ENCODE data around the gene SAP30BP.

SAP30BP gene

GRCh38 chr17:75691801-75692626 is 24.9 kb downstream of the SAP30BP start:
- no peak for ATAC-seq

DNA sequence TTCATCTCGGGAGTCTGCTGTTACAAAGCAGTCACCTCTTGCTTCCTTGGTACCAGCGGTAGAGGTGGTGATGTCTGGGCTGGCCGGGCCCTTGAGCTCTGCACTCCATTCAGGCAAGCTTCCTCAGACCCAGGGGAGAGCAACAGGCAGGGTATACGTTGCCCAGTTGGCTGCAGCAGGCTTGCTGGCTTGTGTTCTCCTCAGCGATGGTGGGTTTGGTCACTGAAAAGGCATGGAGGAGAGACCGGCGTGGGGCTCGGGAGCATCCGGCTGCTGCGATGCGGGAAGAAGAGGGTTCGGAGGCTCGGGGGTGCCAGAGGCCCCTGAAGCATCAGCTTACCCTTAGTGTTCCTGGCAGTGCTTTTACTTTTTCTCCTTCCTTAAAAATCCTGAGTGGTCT is 25.8 kb downstream of the SAP30BP start:
- no peak for ATAC-seq

DNA sequence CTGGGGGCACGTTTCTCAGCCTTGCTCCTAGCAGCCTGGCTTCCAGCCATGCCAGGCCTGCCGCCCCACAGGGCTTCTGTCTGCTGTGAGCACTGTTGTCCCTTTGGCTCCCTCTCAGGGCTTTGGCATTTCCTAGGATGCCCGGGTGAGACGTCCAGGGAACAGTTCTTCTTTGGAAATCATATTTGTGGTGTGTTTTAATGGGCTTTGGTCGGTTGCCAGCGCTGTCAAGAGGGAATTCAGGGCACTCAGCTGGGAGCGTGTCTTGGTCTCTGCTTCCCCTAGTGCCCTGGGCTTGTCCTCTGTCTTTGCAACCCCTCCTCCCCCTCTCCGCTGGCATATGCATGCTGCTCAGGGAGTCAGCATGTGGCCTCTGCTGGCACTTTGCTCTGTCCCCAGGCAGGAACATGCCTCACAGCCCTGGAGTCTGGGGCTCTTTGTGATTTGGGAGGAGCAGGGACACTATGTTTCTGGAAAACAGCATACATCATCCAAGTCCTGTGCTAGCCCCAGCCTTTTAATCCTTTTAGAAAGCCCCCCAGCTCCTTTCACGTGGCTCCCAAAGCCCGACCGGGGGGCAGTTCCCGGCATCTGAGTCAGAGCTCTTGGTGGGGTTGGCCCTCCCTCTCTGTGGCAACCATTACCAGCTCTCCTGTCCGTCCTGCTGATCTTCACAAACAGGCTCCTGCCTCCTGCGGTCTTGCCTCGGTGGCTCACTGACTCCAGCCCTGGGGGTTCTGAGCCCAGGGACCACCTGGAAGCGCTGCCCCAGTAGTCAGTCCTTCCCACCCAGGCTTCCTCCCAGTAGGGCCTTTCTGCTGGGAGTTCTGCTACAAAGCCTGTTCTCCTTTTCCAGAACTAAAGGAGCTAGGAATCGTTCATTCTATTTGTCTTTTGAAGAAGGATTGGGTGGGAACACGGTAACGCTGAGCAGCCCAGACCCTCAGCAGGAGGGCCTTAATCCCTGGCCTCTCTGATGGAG is 26.7 kb downstream of the SAP30BP start:
- no peak for ATAC-seq

DNA sequence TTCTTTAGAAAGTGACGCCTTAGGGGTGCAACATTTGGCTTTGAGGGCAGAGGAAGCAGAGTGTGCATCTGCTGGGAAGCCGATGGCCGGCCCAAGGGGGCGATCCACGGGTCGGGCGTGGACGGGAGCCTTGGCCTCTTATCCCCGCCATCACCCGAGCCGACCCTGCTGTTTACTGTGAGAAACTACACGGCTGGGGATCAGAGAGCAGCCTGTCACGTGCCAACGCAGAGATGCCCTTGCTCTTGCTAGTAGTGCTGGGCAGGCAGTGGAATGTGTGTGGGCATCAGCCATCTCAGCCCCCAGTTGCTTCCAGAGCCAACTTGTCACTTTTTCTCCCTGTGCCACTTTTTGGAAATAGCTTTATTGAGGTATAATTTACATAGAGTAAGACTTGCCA is 27.4 kb downstream of the SAP30BP start:
- no peak for ATAC-seq

DNA sequence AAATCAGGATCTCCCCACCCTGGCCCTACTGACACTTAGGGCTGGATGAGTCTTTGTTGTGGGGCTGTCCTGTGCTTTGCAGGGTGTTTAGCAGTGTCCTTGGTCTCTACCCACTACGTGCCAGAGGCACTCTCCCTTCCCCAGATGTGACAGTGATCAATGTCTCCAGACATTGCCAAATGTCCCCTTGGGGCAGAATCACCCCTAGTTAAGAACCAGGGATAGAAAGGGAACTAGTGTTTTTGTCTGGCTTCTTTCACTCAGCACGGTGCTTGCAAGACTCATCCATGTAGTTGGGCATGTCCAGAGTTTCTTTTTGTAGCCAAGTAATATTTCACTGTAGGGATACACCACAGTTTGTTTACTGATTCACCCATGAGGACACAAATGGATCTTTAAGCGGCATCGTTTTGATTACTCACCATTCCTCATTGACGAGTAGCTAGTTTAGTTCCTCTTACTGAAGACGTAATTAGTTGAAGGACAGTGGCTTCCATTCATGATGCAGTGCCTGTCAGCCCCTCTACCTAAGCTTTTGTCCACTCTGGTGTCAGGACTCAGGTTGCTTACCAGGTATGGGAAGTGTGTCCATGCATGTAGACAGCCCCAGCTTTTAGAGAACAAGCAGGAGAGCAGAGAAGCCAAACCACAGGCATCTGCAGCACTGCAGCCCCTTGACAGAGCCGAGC is 28.1 kb downstream of the SAP30BP start:
- ATAC-seq, result no peak

DNA sequence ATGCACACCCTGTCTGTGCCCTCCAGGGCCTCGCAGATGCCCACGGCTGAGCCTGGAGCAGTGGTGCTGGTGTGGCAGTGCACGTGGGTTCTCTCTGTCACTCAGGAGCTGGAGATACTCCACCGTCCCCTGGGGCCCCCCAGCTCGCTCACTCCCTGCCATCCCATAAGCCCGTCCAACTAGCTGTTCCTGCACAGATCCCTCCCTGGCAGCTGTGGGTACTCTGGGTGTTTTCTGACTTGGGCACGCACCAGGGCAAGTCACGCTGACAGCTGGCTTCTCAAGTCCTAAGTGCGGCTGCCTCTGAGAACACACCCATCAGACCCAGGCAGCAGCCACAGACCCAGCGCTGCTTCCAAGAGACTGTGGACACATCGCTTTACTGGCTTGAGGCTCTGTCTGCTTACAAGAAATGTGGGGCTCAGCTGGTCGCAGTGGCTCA is 28.7 kb downstream of the SAP30BP start:
- ATAC-seq, result no peak

DNA sequence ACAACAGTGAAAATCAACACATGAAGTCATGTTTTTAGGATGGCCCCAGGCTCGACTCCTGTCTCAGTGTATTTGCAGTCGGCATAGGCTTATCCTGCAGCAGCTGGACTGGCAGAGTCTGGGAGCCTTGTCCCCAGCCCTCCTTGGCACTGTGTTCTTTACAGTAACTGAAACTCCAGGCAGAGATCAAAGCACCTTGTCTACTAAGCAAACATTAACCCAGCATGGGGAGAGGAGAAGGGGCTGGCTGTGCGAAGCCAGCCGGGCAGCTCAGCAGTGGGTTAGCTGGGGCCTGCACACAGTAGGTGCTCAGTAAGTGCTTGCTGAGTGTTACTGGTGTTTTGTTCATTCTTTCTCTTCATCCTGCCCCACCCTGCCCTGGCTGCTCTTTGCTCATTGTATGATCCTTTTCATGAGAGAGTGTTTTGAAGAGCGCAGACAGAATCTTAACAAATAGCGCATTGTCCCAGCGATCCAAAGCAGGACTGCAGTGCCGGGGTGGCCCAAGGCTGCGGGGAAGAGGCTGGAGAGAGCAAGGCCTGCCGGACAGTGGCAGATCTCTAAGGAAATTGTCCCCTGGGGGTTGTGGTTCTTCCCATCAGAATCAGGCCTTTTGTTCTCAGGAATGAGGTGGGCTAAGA is 30.6 kb downstream of the SAP30BP start:
- no peak for ATAC-seq

GRCh38 chr17:75698659-75699058 is 31.5 kb downstream of the SAP30BP start:
- no peak for ATAC-seq

GRCh38 chr17:75701288-75701687 is 34.1 kb downstream of the SAP30BP start:
- ATAC-seq, result no peak

DNA sequence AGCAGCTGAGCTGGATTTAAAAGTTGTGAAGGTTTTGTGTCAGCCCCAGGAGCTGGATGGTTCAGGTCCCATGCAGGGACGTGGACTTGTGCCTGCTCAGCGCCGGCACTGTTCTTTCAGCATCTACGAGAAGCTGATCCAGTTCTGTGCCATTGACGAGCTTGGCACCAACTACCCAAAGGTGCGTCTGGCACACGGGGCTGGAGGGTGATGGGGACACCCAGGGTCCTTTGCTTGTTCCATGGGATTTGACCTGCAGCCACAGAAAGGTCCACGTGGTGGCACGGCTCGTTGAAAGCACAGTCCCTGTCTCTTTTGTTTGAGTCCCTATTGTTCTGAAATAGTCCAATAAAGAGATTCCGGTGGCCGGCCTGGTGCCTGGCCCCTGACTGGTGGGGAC is 36.1 kb downstream of the SAP30BP start:
- ATAC-seq, result no peak

- no peak for ATAC-seq
Measured at GRCh38 chr17:75703591-75703990, 36.5 kb downstream of the SAP30BP start.

DNA sequence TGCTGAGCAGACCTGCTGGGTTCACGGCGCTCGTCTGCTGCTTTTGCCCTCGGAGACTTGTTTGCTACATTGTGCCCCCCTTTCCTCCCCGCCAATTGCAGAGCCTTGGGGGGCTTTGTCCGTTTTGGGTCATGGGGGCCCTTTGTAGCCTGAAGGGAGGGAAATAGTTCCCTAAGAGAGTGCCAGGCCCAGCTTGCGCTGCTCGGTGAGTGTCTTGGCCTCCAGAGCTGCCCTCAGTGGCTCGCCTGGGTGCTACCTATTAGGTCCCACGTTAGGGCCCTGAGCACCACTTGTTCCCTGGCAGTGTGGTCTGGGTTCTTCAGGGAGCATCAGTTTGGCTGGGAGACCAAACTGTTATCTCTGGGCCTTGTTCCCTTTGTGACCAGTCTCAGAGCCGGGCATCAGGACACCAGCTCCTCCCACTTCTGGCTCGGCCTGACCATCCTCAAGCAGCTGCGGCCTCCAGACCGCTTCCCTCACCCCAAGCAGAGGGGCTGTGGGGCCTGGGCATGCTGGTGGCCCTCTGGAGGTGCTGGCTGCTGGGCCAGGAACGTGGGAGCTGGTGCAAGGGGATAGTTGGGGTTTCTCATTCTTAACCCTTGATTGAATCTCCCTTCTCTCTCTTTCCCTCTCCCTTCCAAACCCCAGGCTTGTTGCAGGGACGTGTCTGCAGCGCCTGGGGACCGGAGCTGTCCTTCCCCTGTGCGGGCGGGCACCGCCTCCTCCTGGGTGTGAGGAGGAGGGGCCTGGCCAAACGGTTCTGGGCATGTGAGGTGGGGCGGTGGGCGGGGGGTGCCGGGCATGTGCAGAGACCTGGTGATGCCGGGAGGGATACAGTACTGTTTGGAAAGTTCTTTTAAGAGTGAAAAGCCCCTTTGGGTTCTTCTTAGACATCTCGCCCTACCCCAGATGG is 38.1 kb downstream of the SAP30BP start:
- ATAC-seq, result no peak

DNA sequence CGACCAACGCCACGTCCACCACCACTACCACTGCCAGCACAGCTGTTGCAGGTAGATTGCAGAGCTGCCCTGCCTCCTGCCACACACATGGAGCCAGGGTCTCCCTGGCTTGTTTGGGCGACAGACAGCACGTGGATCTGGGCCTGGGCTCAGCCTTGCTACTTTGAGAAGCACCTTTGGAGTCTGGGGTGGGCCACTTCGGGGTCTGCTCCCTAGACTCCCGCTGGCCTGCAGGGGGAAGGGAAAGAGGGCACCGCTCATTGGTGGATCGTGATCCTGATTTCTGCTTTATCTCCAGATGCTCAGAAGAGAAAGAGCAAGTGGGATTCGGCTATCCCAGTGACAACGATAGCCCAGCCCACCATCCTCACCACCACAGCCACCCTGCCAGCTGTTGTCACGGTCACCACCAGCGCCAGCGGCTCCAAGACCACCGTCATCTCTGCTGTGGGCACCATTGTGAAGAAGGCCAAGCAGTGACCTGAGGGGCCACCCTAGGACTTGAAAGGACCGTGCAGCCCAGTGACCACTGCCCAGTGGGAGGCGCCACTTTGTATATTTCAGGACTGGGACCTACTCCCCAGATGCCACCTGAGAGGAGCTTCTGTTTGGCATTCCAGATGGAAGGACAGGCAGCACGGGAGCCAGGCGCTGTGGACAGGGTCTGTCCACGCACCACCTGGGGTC is 39.0 kb downstream of the SAP30BP start:
- ATAC-seq, result no peak

- no peak for ATAC-seq
Measured at GRCh38 chr17:75707079-75707571, 40.0 kb downstream of the SAP30BP start.

DNA sequence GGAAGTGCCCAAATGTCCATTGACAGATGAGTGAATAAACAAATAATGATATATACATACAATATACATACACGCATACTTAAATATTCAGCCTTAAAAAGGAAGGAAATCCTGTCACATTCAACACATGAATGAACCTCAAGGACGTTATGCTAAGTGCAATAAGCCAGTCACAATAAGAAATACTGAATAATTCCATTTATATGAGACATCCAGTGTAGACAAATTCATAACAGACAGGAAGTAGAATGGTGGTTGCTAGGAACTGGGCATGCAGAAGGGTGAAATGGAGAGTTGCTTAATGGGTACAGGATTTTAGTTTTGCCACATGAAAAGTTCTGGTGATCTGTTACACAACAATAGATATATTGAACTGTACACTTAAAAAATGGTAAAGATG is 45.3 kb downstream of the SAP30BP start:
- ATAC-seq, result no peak

DNA sequence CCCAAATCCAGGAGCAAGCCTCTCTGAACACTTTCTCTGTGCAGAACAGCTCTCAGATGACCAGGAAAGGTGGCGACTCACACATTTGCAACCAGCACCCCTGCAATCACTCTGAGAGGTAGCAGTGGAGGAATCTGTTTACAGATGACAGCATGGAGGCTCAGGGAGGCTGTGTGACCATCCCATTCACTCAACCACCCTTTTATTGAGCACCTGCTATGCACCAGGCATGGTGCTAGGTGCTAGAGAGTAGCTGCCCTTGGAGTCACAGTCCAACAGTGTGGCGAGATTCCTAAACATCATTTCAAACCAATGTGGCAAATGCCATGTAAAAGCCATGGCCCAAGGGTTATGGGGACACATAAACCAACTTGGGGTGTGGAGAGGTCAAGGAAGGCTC is 52.6 kb downstream of the SAP30BP start:
- no peak for ATAC-seq

DNA sequence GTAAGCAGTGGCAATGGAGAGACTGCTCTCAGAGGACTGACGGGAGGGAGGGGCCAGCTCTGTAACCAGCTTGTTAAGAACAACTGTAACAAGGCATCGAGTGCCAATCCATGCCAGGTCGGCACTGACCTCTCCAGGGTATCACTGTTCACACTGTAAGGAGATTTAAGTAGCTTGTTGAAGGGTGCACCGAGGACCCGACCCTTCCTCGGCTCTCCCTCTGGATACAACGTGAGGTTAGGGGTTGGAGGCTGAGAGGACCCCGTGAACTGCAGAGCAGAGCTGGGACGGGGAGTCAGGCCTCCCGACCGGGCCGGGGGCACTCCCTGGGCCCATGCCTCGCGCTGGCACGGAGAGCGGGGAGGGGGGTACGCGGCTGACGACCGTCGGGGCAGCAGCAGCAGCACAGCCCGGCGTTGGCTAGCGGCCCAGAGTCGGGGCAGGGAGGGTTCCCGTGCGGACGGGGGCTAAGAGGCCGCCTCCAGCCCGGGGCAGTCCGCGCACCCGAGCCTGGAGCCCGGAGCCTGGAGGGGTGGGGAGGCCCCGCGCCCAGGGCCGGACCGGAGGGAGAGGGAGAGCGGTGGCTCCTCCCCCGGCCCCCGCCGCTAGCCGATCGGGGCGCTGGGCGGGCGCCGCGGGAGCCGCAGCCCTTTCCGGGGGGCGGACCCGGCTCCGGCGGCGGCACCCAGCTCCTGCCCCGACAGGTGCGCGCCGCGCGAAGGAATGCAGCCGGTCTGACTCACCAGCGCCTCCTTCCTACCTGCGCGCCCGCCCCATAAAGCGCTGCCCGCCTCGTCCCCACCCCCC is 53.7 kb downstream of the SAP30BP start, which contains the start of gene ITGB4:
ITGB4 (plus strand) TSS at position 804 of the 807 bp plus-strand sequence. CDS start 3,245 bp downstream, outside the sequence.
- ATAC-seq, result peak; percentile 77 to 79

DNA sequence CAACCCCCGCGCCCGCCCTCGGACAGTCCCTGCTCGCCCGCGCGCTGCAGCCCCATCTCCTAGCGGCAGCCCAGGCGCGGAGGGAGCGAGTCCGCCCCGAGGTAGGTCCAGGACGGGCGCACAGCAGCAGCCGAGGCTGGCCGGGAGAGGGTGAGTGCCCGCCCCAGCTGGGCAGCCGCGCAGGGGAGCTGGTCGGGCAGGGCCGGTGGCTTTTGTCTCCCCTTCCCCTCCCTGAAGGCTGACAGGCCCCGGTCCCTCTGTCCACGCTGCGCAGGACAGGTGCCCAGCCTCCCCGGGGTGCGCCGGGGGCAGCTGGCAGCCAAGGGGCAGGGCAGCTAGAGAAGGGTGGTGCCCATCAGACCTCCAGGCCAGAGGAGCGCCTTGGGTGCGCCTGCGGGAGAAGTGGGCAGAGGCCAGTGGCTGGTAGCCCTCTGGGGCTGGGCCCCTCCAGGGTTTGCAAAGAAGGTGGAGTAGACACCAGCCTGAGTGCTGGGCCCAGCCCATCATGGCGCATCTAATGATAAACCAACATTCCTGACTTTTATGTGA is 54.4 kb downstream of the SAP30BP start:
- ATAC-seq, result no peak

- ATAC-seq, result no peak
Measured at GRCh38 chr17:75722076-75722475, 54.9 kb downstream of the SAP30BP start.
